ENCODE measurements around the gene MFSD6L.
"Not testable (repeated sequence)": the region's sequence is repeated elsewhere in the genome, so short reads cannot be mapped to it uniquely, and the experiment has no call there.

MFSD6L gene

DNA sequence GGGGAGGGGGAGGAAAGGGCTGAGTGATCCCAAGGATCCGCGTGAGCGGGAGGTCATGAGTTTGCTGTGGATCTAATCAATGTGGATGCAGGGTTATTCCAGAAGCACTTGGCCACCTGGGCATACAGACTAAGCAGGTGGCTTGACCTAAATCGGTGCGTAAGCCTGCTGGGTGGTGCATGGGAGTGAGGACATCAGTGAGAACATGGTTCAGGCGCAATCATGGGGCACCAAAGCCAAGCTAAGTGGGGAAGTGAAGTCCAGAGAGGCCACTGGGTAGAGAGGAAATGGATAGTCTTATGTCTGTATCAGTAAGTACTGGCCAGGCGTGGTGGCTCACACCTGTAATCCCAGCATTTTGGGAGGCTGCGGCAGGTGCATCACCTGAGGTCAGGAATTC is 18.9 kb upstream of the MFSD6L start:
- peaks cover 0 to 30% of the 10 kb centered on the region in 2 donors for H3K27me3 ChIP-seq
- H3K27ac ChIP-seq = no peak overlapping the region
- TF ChIP-seq, protein P1, sequence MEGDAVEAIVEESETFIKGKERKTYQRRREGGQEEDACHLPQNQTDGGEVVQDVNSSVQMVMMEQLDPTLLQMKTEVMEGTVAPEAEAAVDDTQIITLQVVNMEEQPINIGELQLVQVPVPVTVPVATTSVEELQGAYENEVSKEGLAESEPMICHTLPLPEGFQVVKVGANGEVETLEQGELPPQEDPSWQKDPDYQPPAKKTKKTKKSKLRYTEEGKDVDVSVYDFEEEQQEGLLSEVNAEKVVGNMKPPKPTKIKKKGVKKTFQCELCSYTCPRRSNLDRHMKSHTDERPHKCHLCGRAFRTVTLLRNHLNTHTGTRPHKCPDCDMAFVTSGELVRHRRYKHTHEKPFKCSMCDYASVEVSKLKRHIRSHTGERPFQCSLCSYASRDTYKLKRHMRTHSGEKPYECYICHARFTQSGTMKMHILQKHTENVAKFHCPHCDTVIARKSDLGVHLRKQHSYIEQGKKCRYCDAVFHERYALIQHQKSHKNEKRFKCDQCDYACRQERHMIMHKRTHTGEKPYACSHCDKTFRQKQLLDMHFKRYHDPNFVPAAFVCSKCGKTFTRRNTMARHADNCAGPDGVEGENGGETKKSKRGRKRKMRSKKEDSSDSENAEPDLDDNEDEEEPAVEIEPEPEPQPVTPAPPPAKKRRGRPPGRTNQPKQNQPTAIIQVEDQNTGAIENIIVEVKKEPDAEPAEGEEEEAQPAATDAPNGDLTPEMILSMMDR (IDR thresholded peaks at IDR 0.05) = no peak
- no peaks in the 10 kb centered on the region for H3K36me3 ChIP-seq
- DNase-seq = no peak
- no peaks in the 10 kb centered on the region for H3K4me1 ChIP-seq
- intact Hi-C loops (cut with DNase I; ENCODE audit: low total_unique reads) = no loop called here
- no peak overlapping the region for H3K4me3 ChIP-seq
- H3K9me3 ChIP-seq = peaks cover 0 to 3% (median 0%) of the 10 kb centered on the region in 3 donors

DNA sequence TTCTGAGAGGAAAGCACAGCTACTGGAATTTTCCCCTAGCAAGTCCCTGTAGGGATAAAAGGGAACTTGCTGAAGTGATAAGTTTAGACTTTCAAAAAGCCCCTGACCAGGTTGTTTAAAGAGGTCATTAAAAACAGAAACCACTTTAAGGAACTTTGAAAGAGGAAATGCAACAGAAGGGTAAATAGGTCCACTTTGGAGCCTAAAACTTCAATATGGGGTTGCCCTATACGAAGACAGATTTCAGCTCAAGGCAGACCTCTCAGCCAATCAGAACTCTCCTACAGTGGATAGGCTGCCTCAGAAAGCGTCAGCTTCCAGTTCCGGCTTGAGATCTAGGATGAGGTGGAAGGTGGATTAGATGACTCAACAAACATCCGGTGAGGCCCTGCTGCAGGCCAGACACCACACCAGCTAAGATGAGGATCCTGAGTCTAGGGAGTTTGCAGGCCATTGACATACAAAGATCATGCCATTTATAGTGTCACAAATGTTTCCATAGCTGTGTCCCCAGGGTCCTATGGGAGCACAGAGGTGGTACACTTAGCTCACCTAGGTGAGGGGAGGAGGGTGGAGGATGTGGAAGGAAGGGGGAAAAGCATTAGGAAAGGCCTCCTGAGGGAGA is 7.9 kb upstream of the MFSD6L start:
- no peak for DNase-seq
- intact Hi-C loops (cut with DNase I; ENCODE audit: low total_unique reads) = no loop called here
- no peak overlapping the region for H3K27ac ChIP-seq
- no peak overlapping the region for H3K4me3 ChIP-seq
- H3K36me3 ChIP-seq = no peaks in the 10 kb centered on the region
- H3K4me1 ChIP-seq = no peaks in the 10 kb centered on the region
- TF ChIP-seq, protein P1 (IDR thresholded peaks at IDR 0.05) = no peak
- peaks cover 0 to 31% of the 10 kb centered on the region in 2 donors for H3K27me3 ChIP-seq
- H3K9me3 ChIP-seq = peaks cover 0 to 27% (median 6%) of the 10 kb centered on the region in 3 donors

DNA sequence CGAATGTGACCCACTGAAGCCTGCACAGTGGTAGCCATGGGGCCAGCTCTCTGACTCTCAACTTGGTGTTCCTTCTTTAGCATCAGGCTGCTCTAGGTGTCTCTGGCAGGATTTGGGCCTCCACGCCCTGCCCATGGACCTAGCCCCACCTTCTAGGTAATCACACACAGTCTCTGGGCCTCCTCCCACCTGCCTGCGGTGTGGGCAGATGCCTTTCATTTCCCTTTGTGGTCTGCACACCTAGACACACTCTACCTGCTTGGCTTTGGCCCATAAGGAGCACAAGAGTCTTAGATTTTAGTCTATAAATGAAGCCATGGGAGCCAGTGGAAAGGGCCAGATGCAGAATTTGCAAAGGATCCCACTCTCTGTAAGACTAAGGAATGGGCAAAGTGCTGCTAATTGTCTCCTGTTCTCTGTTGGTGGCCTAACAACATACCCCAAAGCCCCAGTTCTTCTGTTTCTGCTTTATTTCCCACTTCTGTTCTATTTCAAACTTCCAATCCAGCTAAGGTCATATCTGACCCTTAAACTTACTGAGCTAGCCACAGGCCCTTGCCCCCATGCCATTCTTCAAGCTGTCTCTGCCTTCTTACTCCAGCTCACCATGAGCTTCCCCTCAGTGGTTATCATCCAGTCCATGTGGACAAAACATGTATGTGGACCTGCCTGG is 7.2 kb upstream of the MFSD6L start:
- no peaks in the 10 kb centered on the region for H3K4me1 ChIP-seq
- H3K4me3 ChIP-seq = no peak overlapping the region
- peaks cover 0 to 26% (median 6%) of the 10 kb centered on the region in 3 donors for H3K9me3 ChIP-seq
- no peaks in the 10 kb centered on the region for H3K36me3 ChIP-seq
- TF ChIP-seq, protein P1 (IDR thresholded peaks at IDR 0.05) = no peak
- peaks cover 0 to 33% of the 10 kb centered on the region in 2 donors for H3K27me3 ChIP-seq
- intact Hi-C loops (cut with DNase I; ENCODE audit: low total_unique reads) = no loop called here
- DNase-seq = no peak
- no peak overlapping the region for H3K27ac ChIP-seq

DNA sequence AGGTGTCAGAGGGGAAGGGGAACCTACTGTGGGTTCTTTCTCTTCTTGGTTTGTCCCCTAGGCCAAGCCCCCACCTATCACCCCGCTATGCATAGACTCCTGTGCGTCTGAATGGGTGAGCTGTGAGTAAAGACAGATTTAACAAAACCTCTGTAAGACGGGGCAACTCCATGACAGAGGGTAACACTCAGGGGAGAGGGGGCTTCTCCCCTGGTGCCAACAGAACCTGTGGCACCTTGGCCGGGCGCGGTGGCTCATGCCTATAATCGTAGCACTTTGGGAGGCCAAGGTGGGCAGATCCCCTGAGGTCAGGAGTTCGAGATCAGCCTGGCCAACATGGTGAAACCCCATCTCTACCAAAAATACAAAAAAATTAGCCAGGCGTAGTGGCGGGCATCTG is 6.2 kb upstream of the MFSD6L start:
- Histone ChIP-seq H3K27me3 (peaks cover 0 to 32% of the 10 kb centered on the region in 2 donors), H3K9me3 (peaks cover 0 to 16% (median 6%) of the 10 kb centered on the region in 3 donors)
- intact Hi-C loops (cut with DNase I; ENCODE audit: low total_unique reads); H3K36me3 ChIP-seq; H3K4me1 ChIP-seq; H3K4me3 ChIP-seq; H3K27ac ChIP-seq; DNase-seq: not testable (repeated sequence)

DNA sequence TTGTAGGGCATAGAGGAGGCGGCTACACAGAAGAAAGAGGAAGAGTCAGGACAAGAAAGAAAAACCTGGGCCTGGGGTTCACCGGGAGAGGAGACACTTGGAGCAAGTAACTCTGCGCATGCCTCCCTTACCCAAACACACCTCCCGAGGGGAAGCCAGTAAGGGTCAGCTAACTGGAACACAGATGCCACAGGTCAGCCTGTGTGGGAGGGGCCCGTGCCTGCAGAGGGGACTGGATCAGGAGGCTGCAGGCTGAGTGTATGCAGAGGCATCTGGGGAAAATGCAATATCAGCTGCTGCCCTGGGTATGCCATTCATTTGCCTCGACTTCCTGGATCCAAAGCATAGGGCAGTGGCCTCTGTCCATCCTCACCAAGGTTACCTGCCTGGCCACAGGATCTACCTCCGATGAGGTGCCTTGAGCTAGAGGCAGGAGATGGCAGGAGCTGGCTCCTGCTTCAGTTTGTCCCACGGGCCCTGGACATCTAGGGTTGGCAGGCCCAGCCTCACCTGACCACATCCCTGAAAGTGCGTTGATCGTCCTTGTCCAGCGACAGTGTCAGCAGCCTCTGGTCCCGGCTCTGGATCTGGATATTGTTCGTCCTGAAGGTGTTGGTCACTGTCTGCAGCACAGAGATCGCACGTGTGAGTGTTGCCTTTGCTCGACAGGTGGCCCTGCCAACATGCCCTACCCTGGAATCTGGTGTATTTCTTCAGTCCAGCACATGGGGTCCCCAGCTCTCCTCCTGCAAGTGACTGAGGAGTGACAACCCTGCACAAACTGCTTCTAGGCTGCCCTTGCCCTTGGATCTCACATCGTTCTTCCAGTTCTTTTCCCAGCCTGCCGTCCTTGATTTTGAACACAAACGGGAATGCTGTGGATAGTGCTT is 4.6 kb upstream of the MFSD6L start:
- Histone ChIP-seq H3K36me3 (no peaks in the 10 kb centered on the region), H3K9me3 (peaks cover 0 to 6% (median 6%) of the 10 kb centered on the region in 3 donors), H3K4me3 (no peak overlapping the region), H3K27ac (no peak overlapping the region), H3K4me1 (peaks cover 0 to 10% (median 6%) of the 10 kb centered on the region in 4 donors), H3K27me3 (peaks cover 0 to 41% of the 10 kb centered on the region in 2 donors)
- no peak for DNase-seq
- intact Hi-C loops (cut with DNase I; ENCODE audit: low total_unique reads) = no loop called here
- TF ChIP-seq, protein P1 (IDR thresholded peaks at IDR 0.05) = no peak
